Measurements from ENCODE around the gene PODXL.

GRCh38 chr7:131600085-131600881 is 43.9 kb upstream of the PODXL start:
- TF ChIP-seq CTCF (optimal IDR thresholded peaks at IDR 0.05 in 1 of 3, IDR thresholded peaks at IDR 0.05 in 1 of 3, conservative IDR thresholded peaks at IDR 0.05 in 1 of 3; ENCODE audit: extremely low read depth in 1 of 3, insufficient read depth in 2 of 3, low read length in 3 of 3) = no peak
- no peak for TF ChIP-seq EZH2 (IDR thresholded peaks at IDR 0.05; ENCODE audit: low read length)

Measured in keratinocyte (primary cell).